Middle frontal gyrus (tissue), 1 donor: Measurements from ENCODE around the gene TPCN1.

Source experiments
- DNase-seq: peaks from one replicate; pipeline ENCODE4 v3.0.0-alpha.2; 2015; ENCODE audit warnings: low spot score; ENCODE audit errors: extremely low spot score

Gene TPCN1

GRCh38 chr12:113302886-113303640, 81.8 kb downstream of the TPCN1 start:
- DNase-seq, result no peak

GRCh38 chr12:113305281-113305856, 84.1 kb downstream of the TPCN1 start:
- peak; percentile 7 for DNase-seq

GRCh38 chr12:113306382-113306781, 85.1 kb downstream of the TPCN1 start:
- DNase-seq, result no peak

GRCh38 chr12:113310489-113310888, 89.2 kb downstream of the TPCN1 start:
- no peak for DNase-seq

- DNase-seq, result no peak
Measured at GRCh38 chr12:113314121-113314529, 92.9 kb downstream of the TPCN1 start.

- DNase-seq, result no peak
Measured at GRCh38 chr12:113315358-113315757, 94.1 kb downstream of the TPCN1 start.

GRCh38 chr12:113316155-113316554, 94.9 kb downstream of the TPCN1 start:
- no peak for DNase-seq

GRCh38 chr12:113317122-113317521, 95.9 kb downstream of the TPCN1 start:
- no peak for DNase-seq

- no peak for DNase-seq
Measured at GRCh38 chr12:113318046-113318656, 96.9 kb downstream of the TPCN1 start.

- DNase-seq, result no peak
Measured at GRCh38 chr12:113318900-113319628, 97.8 kb downstream of the TPCN1 start.

GRCh38 chr12:113320401-113320800, 99.1 kb downstream of the TPCN1 start:
- no peak for DNase-seq

- no peak for DNase-seq
Measured at GRCh38 chr12:113322343-113322742, 101.1 kb downstream of the TPCN1 start.

GRCh38 chr12:113325916-113326315, 104.7 kb downstream of the TPCN1 start:
- no peak for DNase-seq

- DNase-seq, result no peak
Measured at GRCh38 chr12:113326775-113327395, 105.6 kb downstream of the TPCN1 start.

GRCh38 chr12:113328368-113328889, 107.2 kb downstream of the TPCN1 start:
- DNase-seq, result no peak

GRCh38 chr12:113329022-113329790, 107.9 kb downstream of the TPCN1 start:
- no peak for DNase-seq

- no peak for DNase-seq
Measured at GRCh38 chr12:113329791-113330417, 108.6 kb downstream of the TPCN1 start.

GRCh38 chr12:113330505-113330904, 109.2 kb downstream of the TPCN1 start:
- DNase-seq, result no peak

- no peak for DNase-seq
Measured at GRCh38 chr12:113332688-113333417, 111.6 kb downstream of the TPCN1 start.

GRCh38 chr12:113333418-113333750, 112.1 kb downstream of the TPCN1 start:
- no peak for DNase-seq
